Stimulated activated CD4-positive, alpha-beta T cell treated with anti-CD3 and anti-CD28 coated beads, Interleukin-4, amount 100 ng/mL, for 24 hours (primary cell): ENCODE results near the gene ATP5MG.
A peak's percentile ranks its signal among the peaks of the same experiment; 100 is the strongest.
"Not testable (repeated sequence)": the region's sequence is repeated elsewhere in the genome, so short reads cannot be mapped to it uniquely, and the experiment has no call there.

Experiments
- DNase-seq: peaks from one replicate; pipeline ENCODE4 v3.0.0-alpha.2; 2020

The ATP5MG gene

DNA sequence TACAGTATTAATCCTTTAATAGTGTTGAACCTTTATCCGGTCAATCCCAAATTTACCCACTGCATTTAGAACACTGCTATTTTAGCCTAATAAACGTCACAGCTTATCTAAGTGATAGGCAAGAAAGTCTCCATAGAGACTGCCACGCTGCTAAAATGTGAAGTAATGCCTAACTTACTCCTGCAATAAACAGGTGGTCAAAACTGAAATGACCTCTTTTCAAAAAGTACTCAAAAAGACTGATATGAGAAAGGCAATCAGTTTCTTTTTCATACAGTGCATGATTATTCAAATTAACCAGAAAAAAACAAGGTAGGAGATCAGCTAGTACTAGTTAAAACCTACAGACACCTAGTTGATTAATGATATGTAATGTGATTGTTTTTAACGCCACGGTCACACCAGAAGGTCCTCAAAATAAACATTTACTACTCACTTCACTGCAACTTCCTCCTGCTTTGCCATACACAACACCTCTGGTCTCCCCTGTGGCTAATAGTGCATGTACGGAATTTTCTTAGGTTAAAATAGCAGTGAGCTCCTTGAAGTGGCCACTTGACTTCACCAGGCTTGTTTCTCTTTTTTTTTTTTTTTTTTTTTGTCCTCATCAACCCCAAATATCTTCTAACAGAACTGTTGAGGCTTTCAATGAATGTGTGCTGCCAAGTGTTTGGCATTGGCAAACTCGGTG lies 8.8 kb downstream of the ATP5MG start:
- no peak for DNase-seq

- DNase-seq = no peak
Observed at GRCh38 chr11:118411530-118411929, 10.1 kb downstream of the ATP5MG start.

DNA sequence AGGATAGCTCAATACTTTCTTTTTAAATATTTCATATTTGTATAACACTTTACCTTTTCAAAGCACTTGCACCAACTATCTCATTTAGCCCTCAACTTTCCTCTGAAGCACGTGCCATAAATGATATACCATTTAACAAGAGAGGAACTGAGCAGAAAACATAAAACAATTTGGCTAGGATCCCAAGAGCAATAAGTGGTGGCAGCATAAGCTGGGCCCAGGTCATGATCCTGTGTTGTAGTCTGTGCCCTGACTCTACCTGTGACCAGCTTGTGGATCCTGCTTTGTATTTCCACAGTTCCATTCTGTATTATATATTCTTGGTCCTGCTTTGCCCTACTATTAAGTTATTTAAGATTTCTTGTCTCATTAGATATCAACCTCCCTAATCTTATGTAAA lies 11.5 kb downstream of the ATP5MG start:
- DNase-seq = no peak

- no peak for DNase-seq
Observed at GRCh38 chr11:118415062-118415738, 13.8 kb downstream of the ATP5MG start.

DNA sequence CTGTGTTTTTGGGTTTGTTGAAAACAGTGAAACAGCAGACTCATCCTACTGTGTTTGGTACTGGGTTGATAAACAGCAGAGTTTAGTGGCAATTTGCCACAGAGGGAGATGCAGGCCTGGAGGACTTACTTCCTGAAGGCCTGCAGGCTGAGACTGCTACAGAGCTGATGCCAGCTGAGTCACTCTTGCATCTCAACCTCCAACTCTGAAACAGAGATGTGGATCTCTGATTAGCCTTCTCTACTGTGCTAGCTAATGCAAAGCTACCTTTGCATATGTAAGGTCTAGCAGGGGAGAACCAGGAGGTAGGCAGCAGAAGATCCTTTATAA lies 14.3 kb downstream of the ATP5MG start:
- DNase-seq = peak; percentile 22

GRCh38 chr11:118416900-118417299 lies 15.5 kb downstream of the ATP5MG start:
- not testable (repeated sequence) for DNase-seq

DNA sequence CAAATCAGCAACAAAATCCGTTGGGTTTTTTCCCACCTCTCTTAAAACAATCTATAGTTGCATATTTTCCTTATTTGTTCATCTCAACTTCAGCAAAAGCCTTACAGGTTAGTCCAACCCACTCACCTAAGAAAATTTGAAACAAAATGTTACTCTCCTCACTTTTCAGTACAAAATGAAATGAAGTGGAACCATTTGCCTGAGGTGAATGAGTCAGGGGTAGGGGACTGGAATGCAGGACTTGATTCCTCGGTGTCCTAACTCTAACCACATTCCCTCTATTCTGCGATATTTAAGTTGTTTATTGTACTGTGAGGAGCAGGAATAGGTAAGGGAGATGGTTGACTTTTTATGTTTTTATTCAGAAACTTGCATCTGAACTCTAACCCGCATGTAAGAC lies 16.4 kb downstream of the ATP5MG start:
- DNase-seq = no peak

DNA sequence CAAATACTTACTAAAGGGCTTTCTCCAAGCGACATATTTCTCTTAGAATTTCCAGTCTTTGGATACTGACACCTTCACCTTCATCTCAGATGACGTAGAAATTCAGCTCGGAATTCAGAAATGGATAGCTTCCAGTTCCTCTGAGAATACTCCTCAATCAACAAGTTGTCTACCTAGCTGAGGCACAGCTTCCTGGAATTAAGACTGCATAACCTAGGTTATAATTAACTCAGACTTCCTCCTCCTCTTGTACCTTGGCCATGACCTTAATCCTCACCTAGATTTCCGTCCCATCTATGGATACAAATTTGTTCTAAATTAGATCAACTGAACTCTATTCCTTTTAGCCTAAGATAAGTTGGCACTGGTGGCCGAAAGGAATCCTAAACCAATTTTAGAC lies 17.4 kb downstream of the ATP5MG start:
- DNase-seq = no peak

DNA sequence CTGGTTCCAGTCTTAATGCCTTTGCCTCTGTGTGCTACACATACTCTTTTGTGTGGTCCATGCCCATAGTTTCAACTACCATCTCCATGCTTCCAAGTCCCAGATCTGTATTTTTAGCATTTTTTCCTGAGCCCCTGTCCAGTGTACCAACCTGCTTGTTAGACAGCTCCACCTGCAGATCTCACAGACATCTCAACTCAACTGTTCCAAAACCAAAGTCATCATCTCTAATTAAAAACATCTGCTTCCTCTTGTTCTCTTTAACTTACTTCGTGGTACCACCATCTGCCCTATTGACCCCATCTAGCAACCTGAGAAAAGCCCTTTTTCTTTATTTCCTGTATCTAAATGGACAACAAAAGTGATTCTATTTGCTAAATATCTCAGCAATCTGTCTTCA lies 26.3 kb downstream of the ATP5MG start:
- DNase-seq = no peak

DNA sequence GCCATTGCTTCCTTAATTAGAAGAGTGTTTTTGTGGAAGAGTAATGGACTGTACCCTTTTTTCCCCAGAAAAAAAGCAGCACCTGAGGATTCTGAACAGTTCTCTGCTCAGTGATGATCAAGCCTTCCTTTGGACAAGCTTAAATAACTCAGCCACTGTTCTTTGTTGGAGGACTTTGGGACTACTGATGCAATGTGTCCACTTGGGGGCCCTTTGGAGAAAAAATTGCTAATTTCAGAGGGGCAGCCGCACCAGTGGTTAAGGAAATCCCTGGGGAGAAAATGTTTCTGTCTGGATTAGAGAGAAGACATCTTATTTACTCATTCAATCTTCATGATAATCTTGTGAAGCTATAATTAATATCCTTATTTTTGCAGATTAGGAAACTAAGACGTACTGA lies 29.6 kb downstream of the ATP5MG start:
- no peak for DNase-seq

- no peak for DNase-seq
Observed at GRCh38 chr11:118434123-118434552, 32.7 kb downstream of the ATP5MG start.

- DNase-seq = peak; percentile 54
Observed at GRCh38 chr11:118434553-118435289, 33.3 kb downstream of the ATP5MG start.

- DNase-seq = peak; percentile 64
Observed at GRCh38 chr11:118435290-118435892, 34.0 kb downstream of the ATP5MG start.

GRCh38 chr11:118435893-118436624 lies 34.7 kb downstream of the ATP5MG start, which contains the start of gene KMT2A:
KMT2A (plus strand) TSS chr11:118436492; CDS start chr11:118436513, 21 bp downstream.
- peak; percentile 94 for DNase-seq

DNA sequence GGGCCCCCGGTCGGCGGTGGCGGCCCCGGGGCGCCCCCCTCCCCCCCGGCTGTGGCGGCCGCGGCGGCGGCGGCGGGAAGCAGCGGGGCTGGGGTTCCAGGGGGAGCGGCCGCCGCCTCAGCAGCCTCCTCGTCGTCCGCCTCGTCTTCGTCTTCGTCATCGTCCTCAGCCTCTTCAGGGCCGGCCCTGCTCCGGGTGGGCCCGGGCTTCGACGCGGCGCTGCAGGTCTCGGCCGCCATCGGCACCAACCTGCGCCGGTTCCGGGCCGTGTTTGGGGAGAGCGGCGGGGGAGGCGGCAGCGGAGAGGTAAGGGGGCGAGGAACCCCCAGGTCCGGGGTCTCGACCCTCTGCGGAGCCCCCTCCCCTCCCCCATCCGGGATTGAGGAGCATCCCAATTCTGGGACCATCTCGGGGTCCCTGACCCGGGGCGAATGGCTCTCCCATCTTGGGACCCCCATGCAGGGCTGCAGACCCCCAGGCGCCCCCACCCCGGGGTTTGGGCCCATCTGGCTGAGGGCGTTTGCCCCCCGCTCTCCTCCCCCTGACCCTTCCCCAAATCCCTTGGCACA lies 35.3 kb downstream of the ATP5MG start:
- DNase-seq = peak; percentile 49

- DNase-seq = peak; percentile 50
Observed at GRCh38 chr11:118437208-118438125, 36.1 kb downstream of the ATP5MG start.

GRCh38 chr11:118438314-118438931 lies 37.0 kb downstream of the ATP5MG start:
- peak; percentile 51 for DNase-seq

DNA sequence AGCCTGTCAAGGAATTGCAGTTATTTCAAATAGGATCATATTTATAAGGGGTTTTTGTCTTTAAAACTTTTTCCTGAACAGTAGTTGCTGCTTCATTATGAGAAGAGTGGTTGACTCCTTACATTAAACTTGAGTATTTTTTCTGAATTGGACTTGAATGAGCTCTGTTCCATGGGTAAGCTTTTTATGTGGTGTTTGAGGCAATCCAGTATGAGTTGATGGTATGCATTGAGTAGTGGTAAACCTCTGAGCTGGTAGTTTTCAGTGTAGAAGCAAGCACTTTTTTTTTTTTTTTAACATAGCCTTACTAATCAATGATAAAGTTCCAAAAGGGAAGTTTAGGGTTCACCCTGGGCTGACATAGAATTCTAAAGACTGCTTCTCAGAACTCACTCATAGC lies 38.2 kb downstream of the ATP5MG start:
- DNase-seq = no peak

DNA sequence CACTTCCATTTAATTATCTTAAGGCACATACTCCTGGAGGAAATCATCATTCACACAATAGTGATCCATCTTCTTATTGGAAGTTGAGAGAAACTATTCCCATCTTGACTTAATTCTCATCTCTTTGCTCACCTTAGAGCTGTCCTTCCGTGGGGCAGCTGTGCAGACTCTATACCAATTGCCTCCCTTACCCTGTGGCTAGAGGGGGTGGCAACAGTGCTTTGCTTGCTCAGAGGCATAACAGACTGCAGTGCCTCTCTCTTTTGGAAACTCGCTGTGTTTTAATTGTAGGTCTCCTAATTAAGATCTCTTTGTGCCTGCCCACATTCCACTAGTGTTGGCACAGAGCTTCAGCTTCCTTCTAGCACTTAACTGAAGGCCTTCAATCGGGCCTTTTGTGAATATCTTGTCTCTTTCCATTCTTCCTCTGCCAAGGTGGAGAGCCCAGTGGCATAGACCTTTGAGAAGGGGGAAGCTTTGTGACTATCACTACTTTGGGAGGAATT lies 40.4 kb downstream of the ATP5MG start:
- DNase-seq = peak; percentile 9

GRCh38 chr11:118442301-118442700 lies 40.9 kb downstream of the ATP5MG start:
- DNase-seq = no peak
